Breast epithelium (tissue), 3 donors: ENCODE results near the gene OTUD7B.

Source experiments
- CTCF ChIP-seq, 3 donors: fragments of 450-650 bp; IDR thresholded peaks; one replicate each; pipeline ENCODE4 v1.5.1; 2016 to 2017; ENCODE audit warnings: antibody characterized with exemption in 3 of 3, mild to moderate bottlenecking in 3 of 3, moderate library complexity in 3 of 3
- POLR2A ChIP-seq: fragments of 450-650 bp; IDR thresholded peaks from one replicate; pipeline ENCODE4 v1.6.1; 2016; ENCODE audit warnings: antibody characterized with exemption, mild to moderate bottlenecking, moderate library complexity
- POLR2AphosphoS5 ChIP-seq, 3 donors: sonication (generic); formaldehyde crosslinking; IDR thresholded peaks; one replicate each; pipeline ENCODE4 v1.6.1; 2017; ENCODE audit warnings: antibody characterized with exemption in 3 of 3

GRCh38 chr1:150034336-150034735 is 23.8 kb upstream of the OTUD7B start:
- TF ChIP-seq CTCF (IDR thresholded peaks at IDR 0.05), result no peak
- no peak for TF ChIP-seq POLR2A
- TF ChIP-seq POLR2AphosphoS5 (IDR thresholded peaks at IDR 0.05), result no peak
